ENCODE data around the gene FAM228A. TPM values are rescaled to one million over a fixed set of nuclear protein-coding genes. Genes with fewer than 3 reads are reported as not detected.

FAM228A gene
- polyA plus RNA-seq, 1 of the 3 experiments (the other 2 are of a cell fraction): 0.10 TPM

- TF ChIP-seq CTCF (IDR thresholded peaks at IDR 0.05): no peak
These were observed 35.9 kb downstream of the FAM228A start (continued) for GRCh38 chr2:24210723-24211122.

GRCh38 chr2:24211408-24211807, 36.6 kb downstream of the FAM228A start:
- no peak for TF ChIP-seq USF1 (IDR thresholded peaks at IDR 0.05; ENCODE audit: borderline replicate concordance, low read depth)
- TF ChIP-seq RCOR1 (IDR thresholded peaks at IDR 0.05; ENCODE audit: low read length): no peak
- TF ChIP-seq, protein P1, sequence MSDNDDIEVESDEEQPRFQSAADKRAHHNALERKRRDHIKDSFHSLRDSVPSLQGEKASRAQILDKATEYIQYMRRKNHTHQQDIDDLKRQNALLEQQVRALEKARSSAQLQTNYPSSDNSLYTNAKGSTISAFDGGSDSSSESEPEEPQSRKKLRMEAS (IDR thresholded peaks at IDR 0.05; ENCODE audit: low read depth): no peak
- no peak for TF ChIP-seq YY1 (IDR thresholded peaks at IDR 0.05; ENCODE audit: low read depth)
- TF ChIP-seq NFIC (IDR thresholded peaks at IDR 0.05; ENCODE audit: borderline replicate concordance): no peak
- no peak for TF ChIP-seq JUND (IDR thresholded peaks at IDR 0.05)
- no peak for TF ChIP-seq MEF2A (IDR thresholded peaks at IDR 0.05; ENCODE audit: borderline replicate concordance, low read depth)
- TF ChIP-seq ELF1 (IDR thresholded peaks at IDR 0.05): no peak
- no peak for TF ChIP-seq USF2 (IDR thresholded peaks at IDR 0.05; ENCODE audit: borderline replicate concordance, low read depth, low read length)
- TF ChIP-seq FOXJ3 (CRISPR knock-in tag; IDR thresholded peaks at IDR 0.05): no peak
- TF ChIP-seq MXI1 (IDR thresholded peaks at IDR 0.05; ENCODE audit: low read depth, low read length): no peak
- no peak for TF ChIP-seq TCF12 (IDR thresholded peaks at IDR 0.05)
- no peak for TF ChIP-seq EP300 (IDR thresholded peaks at IDR 0.05; ENCODE audit: borderline replicate concordance in 1 of 2, low read depth in 1 of 2, low read length in 1 of 2)
- TF ChIP-seq, protein P2, sequence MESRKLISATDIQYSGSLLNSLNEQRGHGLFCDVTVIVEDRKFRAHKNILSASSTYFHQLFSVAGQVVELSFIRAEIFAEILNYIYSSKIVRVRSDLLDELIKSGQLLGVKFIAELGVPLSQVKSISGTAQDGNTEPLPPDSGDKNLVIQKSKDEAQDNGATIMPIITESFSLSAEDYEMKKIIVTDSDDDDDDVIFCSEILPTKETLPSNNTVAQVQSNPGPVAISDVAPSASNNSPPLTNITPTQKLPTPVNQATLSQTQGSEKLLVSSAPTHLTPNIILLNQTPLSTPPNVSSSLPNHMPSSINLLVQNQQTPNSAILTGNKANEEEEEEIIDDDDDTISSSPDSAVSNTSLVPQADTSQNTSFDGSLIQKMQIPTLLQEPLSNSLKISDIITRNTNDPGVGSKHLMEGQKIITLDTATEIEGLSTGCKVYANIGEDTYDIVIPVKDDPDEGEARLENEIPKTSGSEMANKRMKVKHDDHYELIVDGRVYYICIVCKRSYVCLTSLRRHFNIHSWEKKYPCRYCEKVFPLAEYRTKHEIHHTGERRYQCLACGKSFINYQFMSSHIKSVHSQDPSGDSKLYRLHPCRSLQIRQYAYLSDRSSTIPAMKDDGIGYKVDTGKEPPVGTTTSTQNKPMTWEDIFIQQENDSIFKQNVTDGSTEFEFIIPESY (IDR thresholded peaks at IDR 0.05; ENCODE audit: borderline replicate concordance, low read depth): no peak
- TF ChIP-seq NRF1 (IDR thresholded peaks at IDR 0.05; ENCODE audit: low read depth, low read length): no peak
- Histone ChIP-seq H3K9me3 (no peaks in the 10 kb centered on the region), H3K27ac (ENCODE audit: low read depth in 2 of 2, low read length in 1 of 2) (no peak overlapping the region), H3K4me2 (no peak overlapping the region), H3K4me1 (ENCODE audit: control insufficient read depth in 1 of 2, insufficient read depth in 2 of 2, low read depth in 1 of 2, low read length in 1 of 2) (no peaks in the 10 kb centered on the region), H3K9ac (no peak overlapping the region), H3K4me3 (ENCODE audit: low read depth in 2 of 2, low read length in 1 of 2) (no peak overlapping the region), H3F3A (replicated peaks; ENCODE audit: insufficient read depth) (no peaks in the 10 kb centered on the region), H3K79me2 (ENCODE audit: insufficient read depth) (no peaks in the 10 kb centered on the region), H4K20me1 (ENCODE audit: insufficient read depth) (no peaks in the 10 kb centered on the region), H2AFZ (ENCODE audit: low read depth) (no peak overlapping the region), H3K36me3 (replicated peaks in 1 of 2; ENCODE audit: control insufficient read depth in 1 of 2, insufficient read depth in 2 of 2, low read length in 1 of 2) (peaks cover 20 to 36% of the 10 kb centered on the region in 2 experiments), H3K9me2 (no peaks in the 10 kb centered on the region), H3K27me3 (ENCODE audit: insufficient read depth) (no peaks in the 10 kb centered on the region)
- ChIA-PET CTCF (interaction anchor here (1.4 kb wide), 1 partner anchor 9 kb away, joined by 3 read pairs; no protein-coding TSS in a partner anchor), POLR2A (no interaction called here)
- DNase-seq: no peak
- 80% methylated on average over 7 of the region's 7 CpGs for WGBS (ENCODE audit: low lambda C conversion rate)

Measured in SK-N-SH (cell line).